Measurements from ENCODE around the gene ACY1. TPM values are rescaled to one million over a fixed set of nuclear protein-coding genes. Genes with fewer than 3 reads are reported as not detected.
"Not testable (repeated sequence)": the region's sequence is repeated elsewhere in the genome, so short reads cannot be mapped to it uniquely, and the experiment has no call there.

ACY1 gene
- total RNA-seq, 1 experiment from 2014 or later = 62.6 TPM

DNA sequence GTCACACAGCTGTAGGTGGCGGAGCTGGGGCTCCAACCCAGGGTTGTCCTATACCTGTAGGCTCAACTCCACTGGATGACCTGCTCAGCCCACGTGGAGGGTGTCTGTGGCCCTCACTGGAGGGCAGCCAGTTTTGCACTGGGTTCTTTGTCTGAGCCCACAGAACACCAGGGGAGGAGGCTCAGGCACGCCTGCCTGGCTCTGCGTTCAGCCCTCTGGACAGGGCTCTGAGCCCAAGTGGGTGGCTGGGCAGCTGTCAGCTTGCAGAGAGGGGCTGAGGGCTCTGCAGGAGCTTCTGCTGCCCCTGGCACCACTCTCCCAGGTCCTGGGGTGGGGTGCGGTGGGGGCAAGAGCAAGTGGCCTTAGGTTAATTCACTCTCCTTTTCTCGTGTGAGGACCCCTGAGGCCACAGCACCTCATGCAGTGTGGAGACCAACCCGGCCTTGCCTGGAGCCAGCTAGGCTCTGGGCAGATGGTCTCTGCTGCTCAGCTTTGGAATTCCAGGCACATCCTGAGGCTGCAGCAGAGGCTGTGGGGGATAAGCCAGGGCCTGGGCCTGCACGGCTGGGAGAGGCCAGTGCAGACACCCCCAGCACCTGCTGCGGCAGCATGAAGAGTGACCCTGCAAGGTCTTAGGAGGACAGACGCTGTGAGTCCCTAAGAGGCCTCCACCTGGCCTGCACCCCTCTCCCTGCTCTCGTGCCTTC, 49.5 kb downstream of the ACY1 start:
- Mint-ChIP-seq H3K4me3 (no peak overlapping the region), H3K27ac (no peak overlapping the region), H3K27me3 (ENCODE audit: low read depth) (no peaks in the 10 kb centered on the region), H3K36me3 (ENCODE audit: insufficient read depth in 1 of 3, low read depth in 3 of 3) (no peaks in the 10 kb centered on the region), H3K9me3 (no peaks in the 10 kb centered on the region), H3K4me1 (peaks cover 0 to 8% of the 10 kb centered on the region in 2 experiments; a peak in 2 of 4 replicates)
- Histone ChIP-seq H2BK120ac (ENCODE audit: low read depth, low read length, poor library complexity, severe bottlenecking) (no peak overlapping the region), H2BK12ac (ENCODE audit: insufficient read length, low read depth, low read length) (no peak overlapping the region), H4K5ac (ENCODE audit: insufficient read length, low read depth, low read length) (no peak overlapping the region), H3K4me2 (ENCODE audit: insufficient read depth, insufficient read length, low read length) (no peak overlapping the region), H3K9ac (ENCODE audit: extremely low read depth, insufficient read length, low read length) (no peak overlapping the region), H2BK20ac (ENCODE audit: low read depth, low read length, poor library complexity, severe bottlenecking) (no peak overlapping the region), H3K9me3 (ENCODE audit: control insufficient read depth, low read depth, low read length) (no peaks in the 10 kb centered on the region), H2AK5ac (ENCODE audit: insufficient read length, low read length) (no peak overlapping the region), H2AFZ (ENCODE audit: low read length) (no peak overlapping the region), H2BK5ac (ENCODE audit: insufficient read length, low read length) (no peak overlapping the region), H4K20me1 (ENCODE audit: control insufficient read depth, insufficient read depth, insufficient read length) (no peaks in the 10 kb centered on the region), H3K14ac (ENCODE audit: insufficient read depth, low read length) (no peak overlapping the region), H2BK15ac (ENCODE audit: low read depth, low read length) (no peak overlapping the region), H3K4ac (ENCODE audit: low read depth, low read length) (no peak overlapping the region), H3K4me1 (ENCODE audit: insufficient read depth, low read length) (no peaks in the 10 kb centered on the region), H3K79me2 (ENCODE audit: insufficient read depth, low read length) (no peaks in the 10 kb centered on the region), H3T11ph (ENCODE audit: low read length) (no peak overlapping the region), H3K79me1 (ENCODE audit: insufficient read depth, low read depth, low read length, poor library complexity, severe bottlenecking) (no peaks in the 10 kb centered on the region), H3K56ac (ENCODE audit: insufficient read length, low read depth, low read length) (no peak overlapping the region), H4K8ac (replicated peaks; ENCODE audit: insufficient read length, low read depth, low read length) (no peak overlapping the region), H4K91ac (ENCODE audit: insufficient read length, low read depth, low read length) (no peak overlapping the region), H3K23me2 (ENCODE audit: insufficient read length, low read depth, low read length, poor library complexity, severe bottlenecking) (no peaks in the 10 kb centered on the region), H3K27ac (ENCODE audit: insufficient read length, low read depth, low read length) (no peak overlapping the region), H3K23ac (ENCODE audit: insufficient read length, low read depth, low read length) (no peak overlapping the region), H3K18ac (ENCODE audit: insufficient read length, low read depth, low read length) (no peak overlapping the region), H3K27me3 (ENCODE audit: insufficient read depth, low read length) (no peaks in the 10 kb centered on the region)
- TF ChIP-seq, protein P1, sequence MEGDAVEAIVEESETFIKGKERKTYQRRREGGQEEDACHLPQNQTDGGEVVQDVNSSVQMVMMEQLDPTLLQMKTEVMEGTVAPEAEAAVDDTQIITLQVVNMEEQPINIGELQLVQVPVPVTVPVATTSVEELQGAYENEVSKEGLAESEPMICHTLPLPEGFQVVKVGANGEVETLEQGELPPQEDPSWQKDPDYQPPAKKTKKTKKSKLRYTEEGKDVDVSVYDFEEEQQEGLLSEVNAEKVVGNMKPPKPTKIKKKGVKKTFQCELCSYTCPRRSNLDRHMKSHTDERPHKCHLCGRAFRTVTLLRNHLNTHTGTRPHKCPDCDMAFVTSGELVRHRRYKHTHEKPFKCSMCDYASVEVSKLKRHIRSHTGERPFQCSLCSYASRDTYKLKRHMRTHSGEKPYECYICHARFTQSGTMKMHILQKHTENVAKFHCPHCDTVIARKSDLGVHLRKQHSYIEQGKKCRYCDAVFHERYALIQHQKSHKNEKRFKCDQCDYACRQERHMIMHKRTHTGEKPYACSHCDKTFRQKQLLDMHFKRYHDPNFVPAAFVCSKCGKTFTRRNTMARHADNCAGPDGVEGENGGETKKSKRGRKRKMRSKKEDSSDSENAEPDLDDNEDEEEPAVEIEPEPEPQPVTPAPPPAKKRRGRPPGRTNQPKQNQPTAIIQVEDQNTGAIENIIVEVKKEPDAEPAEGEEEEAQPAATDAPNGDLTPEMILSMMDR (conservative IDR thresholded peaks at IDR 0.05) = no peak
- no CpG with 5 or more reads among the region's 11 CpGs for WGBS (ENCODE audit: extremely low coverage, insufficient read length, low lambda C conversion rate)
- no peak for DNase-seq

DNA sequence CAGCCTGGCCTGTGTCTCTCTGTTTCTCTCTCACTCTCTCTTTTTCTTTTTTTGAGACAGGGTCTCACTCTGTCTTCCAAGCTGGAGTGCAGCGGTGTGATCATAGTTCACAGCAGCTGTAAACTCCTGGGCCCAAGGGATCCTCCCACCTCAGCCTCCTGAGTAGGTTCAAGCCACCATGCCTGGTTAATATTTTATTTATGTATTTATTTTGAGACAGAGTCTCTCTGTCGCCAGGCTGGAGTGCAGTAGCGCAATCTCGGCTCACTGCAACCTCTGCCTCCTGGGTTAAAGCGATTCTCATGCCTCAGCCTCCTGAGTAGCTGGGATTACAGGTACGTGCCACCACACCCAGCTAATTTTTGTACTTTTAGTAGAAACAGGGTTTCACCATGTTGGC, 50.4 kb downstream of the ACY1 start:
- no CpG with 5 or more reads among the region's 6 CpGs for WGBS (ENCODE audit: extremely low coverage, insufficient read length, low lambda C conversion rate)
- H2AK5ac ChIP-seq (ENCODE audit: insufficient read length, low read length); H3K27me3 Mint-ChIP-seq (ENCODE audit: low read depth); H3K4me1 Mint-ChIP-seq; H3K9ac ChIP-seq (ENCODE audit: extremely low read depth, insufficient read length, low read length); H3K79me1 ChIP-seq (ENCODE audit: insufficient read depth, low read depth, low read length, poor library complexity, severe bottlenecking); H2BK20ac ChIP-seq (ENCODE audit: low read depth, low read length, poor library complexity, severe bottlenecking); H3T11ph ChIP-seq (ENCODE audit: low read length); H3K18ac ChIP-seq (ENCODE audit: insufficient read length, low read depth, low read length); H3K56ac ChIP-seq (ENCODE audit: insufficient read length, low read depth, low read length); H4K5ac ChIP-seq (ENCODE audit: insufficient read length, low read depth, low read length); H4K20me1 ChIP-seq (ENCODE audit: control insufficient read depth, insufficient read depth, insufficient read length); H3K23me2 ChIP-seq (ENCODE audit: insufficient read length, low read depth, low read length, poor library complexity, severe bottlenecking); H2BK12ac ChIP-seq (ENCODE audit: insufficient read length, low read depth, low read length); H3K36me3 Mint-ChIP-seq (ENCODE audit: insufficient read depth in 1 of 3, low read depth in 3 of 3); H2BK5ac ChIP-seq (ENCODE audit: insufficient read length, low read length); H3K27ac ChIP-seq (ENCODE audit: insufficient read length, low read depth, low read length); H3K4me1 ChIP-seq (ENCODE audit: insufficient read depth, low read length); H3K4me2 ChIP-seq (ENCODE audit: insufficient read depth, insufficient read length, low read length); H3K79me2 ChIP-seq (ENCODE audit: insufficient read depth, low read length); H3K4ac ChIP-seq (ENCODE audit: low read depth, low read length); H2AFZ ChIP-seq (ENCODE audit: low read length); H2BK120ac ChIP-seq (ENCODE audit: low read depth, low read length, poor library complexity, severe bottlenecking); H4K8ac ChIP-seq (replicated peaks; ENCODE audit: insufficient read length, low read depth, low read length); H3K4me3 Mint-ChIP-seq; H3K23ac ChIP-seq (ENCODE audit: insufficient read length, low read depth, low read length); H3K27me3 ChIP-seq (ENCODE audit: insufficient read depth, low read length); H3K14ac ChIP-seq (ENCODE audit: insufficient read depth, low read length); H2BK15ac ChIP-seq (ENCODE audit: low read depth, low read length); H4K91ac ChIP-seq (ENCODE audit: insufficient read length, low read depth, low read length); DNase-seq; H3K9me3 ChIP-seq (ENCODE audit: control insufficient read depth, low read depth, low read length); H3K27ac Mint-ChIP-seq; H3K9me3 Mint-ChIP-seq: not testable (repeated sequence)

Data from H9 (cell line).